GM19025 (cell line): ENCODE measurements around the gene HOXB4.
"Not testable (repeated sequence)": the region's sequence is repeated elsewhere in the genome, so short reads cannot be mapped to it uniquely, and the experiment has no call there.

Source experiments
- ATAC-seq: cut with Tn5 transposase; IDR thresholded peaks from one replicate; pipeline ENCODE4 v1.9.1; 2021; ENCODE audit warnings: mild to moderate bottlenecking, low read depth, moderate library complexity; ENCODE audit not compliant: unreplicated experiment

The HOXB4 gene

DNA sequence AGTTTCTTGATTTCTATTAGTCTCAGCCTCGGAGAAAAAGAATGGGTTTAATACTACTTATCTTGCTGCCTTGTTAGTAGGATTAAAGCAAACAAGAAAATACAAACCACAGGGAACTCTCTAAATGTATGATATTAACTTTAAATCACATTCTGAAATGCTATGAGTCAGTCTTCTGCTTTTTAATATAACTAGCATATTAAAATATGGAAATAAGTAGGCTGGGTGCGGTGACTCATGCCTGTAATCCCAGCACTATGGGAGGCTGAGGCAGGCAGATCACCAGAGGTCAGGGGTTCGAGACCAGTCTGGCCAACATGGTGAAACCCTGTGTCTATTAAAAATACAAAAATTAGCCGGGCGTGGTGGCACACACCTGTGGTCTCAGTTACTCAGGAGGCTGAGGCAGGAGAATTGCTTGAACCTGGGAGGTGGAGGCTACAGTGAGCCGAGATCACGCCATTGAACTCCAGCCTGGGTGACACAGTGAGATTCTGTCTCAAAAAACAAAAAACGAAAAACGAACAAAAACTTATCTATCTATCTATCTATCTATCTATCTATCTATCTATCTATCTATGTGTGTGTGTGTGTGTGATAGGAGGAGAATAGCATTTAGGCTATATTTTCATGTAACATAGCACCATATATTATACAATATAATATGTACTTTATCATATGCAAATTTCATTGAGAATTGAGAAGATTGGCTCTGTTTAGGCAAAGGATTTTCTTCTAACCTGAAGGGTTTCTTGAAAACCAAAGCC, 42.2 kb downstream of the HOXB4 start:
- not testable (repeated sequence) for ATAC-seq

DNA sequence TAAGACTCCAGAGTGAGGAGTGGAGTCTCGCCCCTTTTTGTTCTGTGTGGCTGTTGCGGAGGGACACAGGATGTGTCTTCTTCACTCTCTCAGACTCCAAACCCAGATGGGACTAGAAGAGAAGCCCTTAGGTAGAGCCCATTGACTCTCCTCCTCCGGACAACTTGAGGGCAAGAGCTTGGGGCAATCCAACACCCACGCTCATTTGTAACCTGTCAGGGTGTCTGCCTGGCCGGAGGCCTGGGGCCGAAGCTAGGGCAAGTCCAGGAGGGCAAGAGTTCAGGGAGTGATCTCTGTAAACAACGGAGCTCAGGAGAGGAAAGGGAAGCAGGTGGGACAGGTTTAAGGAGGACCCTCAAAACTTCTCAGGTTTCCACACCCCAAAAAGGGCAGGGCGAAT, 45.9 kb downstream of the HOXB4 start:
- ATAC-seq, result no peak

DNA sequence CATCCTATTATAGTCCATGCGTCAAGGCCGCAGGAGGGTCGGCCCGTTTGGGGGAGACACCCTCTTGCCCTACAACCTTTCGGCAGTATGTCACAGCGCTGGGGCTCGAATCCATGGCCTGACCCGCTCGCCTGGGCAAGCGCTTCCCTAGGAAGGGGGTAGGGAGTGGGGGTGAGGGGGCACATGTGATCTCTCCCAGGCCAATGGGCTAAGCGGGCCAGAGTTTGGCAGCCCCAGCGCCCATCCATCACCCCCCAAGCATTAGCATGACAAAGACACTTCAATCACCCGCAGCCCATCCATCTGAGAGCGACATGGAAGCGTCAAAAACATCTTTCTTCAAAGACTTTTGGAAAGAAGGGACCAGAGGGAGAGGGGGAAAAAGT, 47.3 kb downstream of the HOXB4 start, which contains the start of gene HOXB1:
TSS of gene HOXB1 (minus strand) at position 125 of the 386 bp plus-strand sequence. CDS start at position 18, 107 bp downstream.
- ATAC-seq, result no peak

DNA sequence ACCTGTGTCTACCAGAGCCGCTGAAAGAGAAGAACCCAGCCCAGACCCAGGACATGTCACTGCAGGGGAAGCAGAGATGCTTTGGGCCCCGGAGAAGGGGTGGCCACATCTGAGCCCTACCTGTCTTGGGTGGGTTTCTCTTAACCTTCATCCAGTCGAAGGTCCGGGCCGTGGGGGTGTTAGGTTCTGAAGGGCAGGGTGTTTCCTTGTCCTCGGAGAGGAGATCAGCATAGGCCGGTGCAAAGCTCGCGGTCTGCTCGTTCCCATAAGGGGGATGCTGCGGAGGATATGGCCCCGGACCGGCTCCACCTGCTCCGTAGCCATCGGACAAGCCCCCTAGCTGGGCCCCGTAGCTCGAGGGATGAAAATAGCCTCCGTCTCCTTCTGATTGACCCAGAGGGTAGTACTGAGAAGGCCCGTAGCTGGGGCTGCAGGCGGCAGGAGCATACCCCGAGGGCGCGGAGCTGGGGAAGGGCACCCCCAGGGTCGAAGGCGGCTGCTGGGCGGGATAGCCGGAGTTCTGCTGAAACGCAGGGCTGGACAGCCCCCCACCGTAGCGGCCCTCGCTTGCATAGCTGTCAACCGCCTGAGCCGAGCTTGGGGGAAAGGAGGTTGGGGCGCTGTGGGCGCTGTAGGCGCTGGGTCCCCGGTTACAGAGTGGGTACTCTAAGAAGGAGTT, 47.8 kb downstream of the HOXB4 start:
- ATAC-seq, result no peak

DNA sequence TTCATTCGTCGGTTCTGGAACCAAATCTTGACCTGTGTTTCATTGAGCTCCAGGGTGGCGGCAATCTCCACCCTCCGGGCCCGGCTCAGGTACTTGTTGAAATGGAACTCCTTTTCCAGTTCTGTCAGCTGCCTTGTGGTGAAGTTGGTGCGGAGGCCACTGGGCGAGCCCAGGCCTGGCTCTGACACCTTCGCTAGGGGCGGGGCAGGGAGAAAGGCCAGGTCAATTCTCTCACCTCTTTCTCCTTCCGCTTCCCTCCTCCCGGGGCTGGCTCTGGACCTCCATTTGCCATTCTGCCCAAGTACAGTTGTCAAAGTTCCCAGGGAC, 48.5 kb downstream of the HOXB4 start:
- no peak for ATAC-seq

DNA sequence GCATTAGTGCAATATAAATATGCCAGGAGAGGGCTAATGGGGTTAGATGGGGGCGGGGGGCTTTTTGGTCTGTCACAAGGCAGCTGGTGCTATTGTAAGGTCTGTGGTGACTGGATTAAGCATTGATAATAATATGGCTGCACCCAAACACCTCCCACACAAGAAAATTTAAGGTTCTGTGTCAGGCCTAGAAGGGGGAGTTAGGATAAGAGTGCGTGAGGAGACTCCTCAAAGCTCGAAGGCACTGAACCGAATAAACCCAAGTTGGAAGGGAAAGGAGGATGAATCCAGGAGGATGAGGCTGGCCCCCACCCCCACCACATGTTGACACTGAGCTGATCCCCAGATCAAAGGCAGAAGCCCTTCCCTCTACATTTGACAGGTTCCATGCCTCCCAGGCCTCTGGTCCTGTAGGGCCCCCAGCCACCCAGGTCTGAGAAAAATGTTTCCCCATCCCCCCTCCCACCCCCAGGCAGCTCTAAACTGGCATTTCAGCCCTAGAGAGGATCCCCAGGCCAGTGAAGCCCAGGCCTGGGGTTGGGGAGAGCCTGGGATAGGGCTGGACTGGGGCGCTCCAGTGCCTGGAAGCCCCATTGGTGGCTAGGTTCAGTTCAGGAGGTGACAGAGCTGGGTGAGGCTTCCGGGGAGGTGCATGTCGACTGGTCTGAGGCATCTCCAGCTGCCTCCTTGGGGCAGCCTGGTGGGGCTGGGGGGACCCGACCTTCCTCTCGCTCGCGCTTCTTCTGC, 49.0 kb downstream of the HOXB4 start:
- no peak for ATAC-seq

DNA sequence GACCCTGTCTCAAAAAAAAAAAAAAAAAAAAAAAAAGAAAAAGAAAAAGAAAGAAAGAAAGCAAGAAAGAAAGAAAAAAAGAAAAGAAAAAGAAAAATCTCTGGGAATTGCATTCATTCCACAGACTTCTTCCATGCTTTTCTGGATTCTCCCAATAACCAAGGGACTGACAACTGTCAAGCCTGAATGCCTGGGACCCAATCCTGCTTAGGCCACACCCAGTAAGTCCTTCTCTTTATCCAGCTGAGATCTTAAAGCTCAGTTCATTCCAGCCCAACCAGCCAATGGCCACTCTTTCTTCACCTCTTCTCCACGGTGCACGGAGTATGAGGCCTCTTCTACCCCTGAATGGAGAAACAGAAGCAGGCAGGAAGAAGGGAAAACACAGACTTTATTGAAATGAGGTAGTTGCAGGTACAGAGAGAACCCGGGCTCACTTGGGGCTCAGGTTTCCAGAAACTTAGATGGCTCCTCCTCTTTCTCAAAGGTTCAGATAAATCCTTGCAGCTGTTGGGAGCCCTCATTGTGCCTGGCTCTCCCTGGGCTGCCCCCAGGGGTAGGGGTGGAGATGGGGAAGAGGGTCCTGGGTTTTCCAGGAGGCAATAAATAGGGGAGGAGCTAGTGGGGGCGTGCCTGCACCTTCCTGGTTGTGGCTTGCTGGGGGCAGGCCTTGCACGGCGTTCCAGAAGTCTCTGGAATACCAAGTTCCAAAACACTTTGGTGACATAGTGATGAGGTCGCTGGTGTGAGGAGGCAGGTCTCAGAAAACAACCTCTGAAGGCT, 49.8 kb downstream of the HOXB4 start:
- ATAC-seq, result no peak

DNA sequence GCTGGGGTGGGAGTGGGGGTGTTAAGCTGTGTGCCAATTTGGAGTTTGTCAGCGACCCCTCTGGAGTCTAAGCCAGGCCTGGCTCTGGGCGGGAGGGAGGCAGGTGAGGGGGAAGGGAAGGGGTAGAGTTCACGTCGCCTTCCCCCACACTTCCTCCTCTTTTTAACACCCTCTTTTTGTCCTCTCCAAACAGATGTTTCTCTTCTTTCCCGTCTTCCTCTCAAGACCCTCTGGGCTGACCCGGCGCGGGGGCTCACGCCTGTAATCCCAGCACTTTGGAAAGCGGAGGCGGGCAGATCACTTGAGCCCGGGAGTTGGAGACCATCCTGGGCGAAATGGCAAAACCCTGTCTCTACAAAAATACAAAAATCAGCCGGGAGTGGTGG, 50.6 kb downstream of the HOXB4 start:
- ATAC-seq, result no peak

DNA sequence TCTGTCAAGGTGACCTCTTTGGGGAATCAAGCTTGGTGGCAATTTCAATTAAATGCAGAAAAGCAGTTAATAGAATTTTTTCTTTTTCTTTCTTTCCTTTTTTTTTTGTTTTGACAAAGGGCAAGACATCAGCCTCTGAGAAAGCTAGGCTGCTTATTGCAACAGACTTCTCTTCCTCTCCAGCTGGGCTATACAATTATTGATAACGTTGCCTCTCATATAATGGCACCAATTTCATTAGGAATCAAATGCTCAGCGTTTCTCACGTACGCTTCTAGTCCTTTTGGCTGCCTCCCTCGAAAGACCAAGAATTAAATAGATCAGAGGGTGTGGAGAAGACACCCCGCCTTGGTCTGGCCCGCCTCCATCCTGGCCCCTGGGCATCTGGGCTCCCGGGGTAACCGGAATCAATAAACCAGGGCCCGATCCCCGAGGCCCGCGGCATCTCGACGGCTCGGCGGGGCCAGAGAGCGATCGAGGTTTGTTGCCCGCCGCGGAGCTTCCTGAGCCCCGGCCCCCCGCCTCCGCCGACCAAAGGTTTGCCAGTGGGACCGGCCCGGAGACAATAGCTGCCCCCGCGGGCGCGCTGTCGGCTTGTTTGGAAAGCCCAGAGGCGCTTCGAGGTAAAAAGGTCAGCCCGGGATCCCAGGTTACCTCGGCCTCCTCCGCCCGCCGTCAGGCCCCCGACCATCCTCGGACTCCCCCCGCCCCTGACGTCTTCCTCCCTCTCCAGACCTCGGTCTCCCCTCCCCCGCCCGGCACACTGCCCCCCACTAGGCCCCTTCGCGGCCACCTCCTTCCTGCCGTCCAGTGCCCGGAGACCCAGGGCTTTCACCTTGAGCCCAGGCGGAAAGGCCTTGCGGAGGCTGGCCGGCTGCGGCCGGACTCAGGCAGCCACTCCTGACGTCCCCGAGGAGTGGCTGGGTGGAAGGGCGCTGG, 51.3 kb downstream of the HOXB4 start:
- ATAC-seq, result no peak
